Activated CD8-positive, alpha-beta T cell treated with anti-CD3 and anti-CD28 coated beads, Interleukin-2, amount 10 ng/mL, durations not matched to agents 7 days and 5 days (primary cell): ENCODE results near the gene POLR3H. TPM values are rescaled to one million over a fixed set of nuclear protein-coding genes. Genes with fewer than 3 reads are reported as not detected.

Experiments used
- ATAC-seq: fragments of 150-1000 bp; cut with Tn5 transposase; one replicate; pipeline ENCODE4 v1.10.0; 2021; ENCODE audit warnings: moderate library complexity
- CTCF ChIA-PET: fragments of 350-600 bp; sonication (Branson Sonifier 250); formaldehyde crosslinking; loops from one replicate; lab custom pipeline; 2021; ENCODE audit warnings: antibody characterized with exemption; lab: Charles Lee
- POLR2A ChIA-PET: fragments of 350-600 bp; sonication (Branson Sonifier 250); formaldehyde crosslinking; loops from one replicate; lab custom pipeline; 2021; ENCODE audit warnings: antibody characterized with exemption; lab: Charles Lee
- DNase-seq: peaks from one replicate; pipeline ENCODE4 v3.0.0-alpha.2; 2020
- H3K27ac Mint-ChIP-seq: one replicate; pipeline ENCODE4 v1.8.0; 2021; ENCODE audit warnings: mild to moderate bottlenecking, mixed read lengths
- H3K27me3 Mint-ChIP-seq: one replicate; pipeline ENCODE4 v1.8.0; 2021; ENCODE audit warnings: low read depth, mixed read lengths
- H3K36me3 Mint-ChIP-seq: one replicate; pipeline ENCODE4 v1.8.0; 2021; ENCODE audit warnings: low read depth, mixed read lengths
- H3K4me1 Mint-ChIP-seq: one replicate; pipeline ENCODE4 v1.8.0; 2021; ENCODE audit warnings: low read depth, mixed read lengths
- H3K4me3 Mint-ChIP-seq: one replicate; pipeline ENCODE4 v1.8.0; 2021; ENCODE audit warnings: mild to moderate bottlenecking, mixed read lengths
- H3K9me3 Mint-ChIP-seq: one replicate; pipeline ENCODE4 v1.8.0; 2022; ENCODE audit warnings: mixed read lengths; ENCODE audit not compliant: insufficient read depth
- total RNA-seq, 2 experiments: library from RNA; stranded (reverse); gene quantifications; one replicate each; pipeline ENCODE4 v1.2.3, GENCODE V29; 2021

The POLR3H gene
- total RNA-seq, 2 experiments from 2014 or later: 31.3 to 31.9 TPM

GRCh38 chr22:41491374-41492100 lies 52.7 kb downstream of the POLR3H start:
- no peak overlapping the region for H3K4me3 Mint-ChIP-seq
- CTCF ChIA-PET: no interaction called here
- POLR2A ChIA-PET: interaction anchor here (0.8 kb wide), 1 partner anchor 23 kb away, joined by 3 read pairs; the partner anchor contains the start of gene ACO2
- H3K4me1 Mint-ChIP-seq: peaks cover 2% of the 10 kb centered on the region
- no peaks in the 10 kb centered on the region for H3K9me3 Mint-ChIP-seq
- ATAC-seq: no peak
- DNase-seq: no peak
- H3K27ac Mint-ChIP-seq: no peak overlapping the region
- no peaks in the 10 kb centered on the region for H3K27me3 Mint-ChIP-seq
- H3K36me3 Mint-ChIP-seq: no peaks in the 10 kb centered on the region

DNA sequence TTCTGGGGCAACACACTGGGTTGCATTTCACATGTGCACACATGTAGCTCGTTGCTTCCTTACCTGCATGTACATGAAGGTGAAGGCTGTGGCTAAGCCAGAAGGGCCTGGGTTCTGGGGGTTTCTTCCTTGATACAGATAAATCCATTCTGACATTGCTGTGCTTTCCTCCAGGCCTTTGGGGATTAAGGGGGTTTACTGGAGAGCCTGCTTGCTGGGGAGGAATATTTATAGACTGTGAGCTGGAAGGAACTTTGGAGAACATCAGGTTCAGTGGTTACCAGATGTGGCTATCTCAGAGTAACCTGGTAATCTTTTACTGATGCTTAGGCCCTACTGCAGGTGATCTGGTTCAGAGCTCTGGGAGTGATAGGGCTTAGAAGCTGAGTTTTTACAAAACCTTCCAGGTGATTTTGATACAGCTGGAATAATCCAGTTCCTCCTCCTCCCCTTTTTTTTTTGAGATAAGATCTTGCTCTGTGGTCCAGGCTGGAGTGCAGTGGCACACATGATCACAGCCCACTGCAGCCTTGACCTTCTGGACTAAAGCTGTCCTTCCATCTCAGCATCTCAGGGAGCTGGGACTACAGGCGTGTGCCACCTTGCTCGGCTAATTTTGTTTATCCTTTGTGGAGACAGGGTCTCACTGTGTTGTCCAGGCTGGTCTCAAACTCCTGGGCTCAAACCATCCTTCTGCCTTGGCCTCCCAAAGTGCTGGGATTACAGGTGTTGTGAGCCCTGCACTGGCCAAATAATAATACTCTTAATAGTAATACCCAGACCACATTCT lies 55.5 kb downstream of the POLR3H start:
- no peaks in the 10 kb centered on the region for H3K36me3 Mint-ChIP-seq
- ChIA-PET POLR2A (interaction anchor here (0.6 to 0.8 kb wide), 2 partner anchors 20 to 32 kb away, joined by 3 read pairs; partner anchors contain the start of gene ACO2), CTCF (interaction anchor here (0.6 to 3.1 kb wide), 3 partner anchors 11 to 85 kb away, joined by 3 to 12 read pairs (median 4); no protein-coding TSS in a partner anchor)
- no peaks in the 10 kb centered on the region for H3K27me3 Mint-ChIP-seq
- ATAC-seq: no peak
- no peaks in the 10 kb centered on the region for H3K9me3 Mint-ChIP-seq
- DNase-seq: no peak
- no peak overlapping the region for H3K27ac Mint-ChIP-seq
- peaks cover 5% of the 10 kb centered on the region for H3K4me1 Mint-ChIP-seq
- no peak overlapping the region for H3K4me3 Mint-ChIP-seq

GRCh38 chr22:41488076-41488475 lies 56.2 kb downstream of the POLR3H start:
- ChIA-PET POLR2A (no interaction called here), CTCF (interaction anchor here (3.1 kb wide), 1 partner anchor 85 kb away, joined by 12 read pairs; no protein-coding TSS in a partner anchor)
- H3K4me1 Mint-ChIP-seq: peaks cover 5% of the 10 kb centered on the region
- H3K27ac Mint-ChIP-seq: no peak overlapping the region
- DNase-seq: no peak
- no peaks in the 10 kb centered on the region for H3K27me3 Mint-ChIP-seq
- no peak for ATAC-seq
- no peaks in the 10 kb centered on the region for H3K9me3 Mint-ChIP-seq
- no peak overlapping the region for H3K4me3 Mint-ChIP-seq
- no peaks in the 10 kb centered on the region for H3K36me3 Mint-ChIP-seq

DNA sequence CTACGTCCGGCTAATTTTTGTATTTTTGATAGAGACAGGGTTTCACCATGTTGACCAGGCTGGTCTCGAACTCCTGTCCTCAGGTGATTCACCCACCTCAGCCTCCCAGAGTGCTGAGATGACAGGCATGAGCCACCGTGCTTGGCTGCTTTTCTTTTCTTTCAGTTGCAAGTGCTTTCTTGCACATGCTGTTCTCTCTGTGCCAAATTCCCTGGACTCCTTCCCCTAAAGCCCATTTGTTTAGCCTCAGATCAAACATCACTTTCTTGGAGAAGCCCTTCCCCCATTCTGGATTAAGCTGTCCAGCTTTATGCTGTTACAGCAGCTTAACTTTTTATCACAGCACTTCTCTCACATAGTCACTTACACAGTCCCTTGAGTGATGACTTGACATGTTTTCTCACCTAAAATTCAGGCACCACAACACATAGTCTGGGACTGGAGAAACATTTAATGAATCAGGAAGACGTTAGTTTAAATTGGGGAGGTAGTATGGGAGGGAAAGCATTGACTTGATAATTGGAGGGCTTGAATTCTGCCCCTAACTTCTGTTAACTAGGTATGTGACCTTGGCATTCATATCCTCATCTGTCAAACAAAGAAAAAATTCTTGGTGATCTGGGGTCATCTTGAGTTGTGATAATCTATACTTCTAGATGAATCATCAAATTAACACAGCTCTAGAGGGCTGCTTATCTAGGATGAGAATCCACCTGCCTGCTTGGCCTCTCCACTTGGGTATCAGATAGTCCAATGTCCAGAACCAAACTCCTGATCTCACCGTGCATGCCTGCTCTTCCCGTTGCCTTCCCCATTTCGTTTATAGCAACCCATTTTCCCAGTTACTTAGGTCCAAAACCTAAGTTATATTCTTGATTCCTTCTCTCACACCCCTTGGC lies 57.0 kb downstream of the POLR3H start:
- H3K4me1 Mint-ChIP-seq: peaks cover 11% of the 10 kb centered on the region
- H3K36me3 Mint-ChIP-seq: no peaks in the 10 kb centered on the region
- H3K9me3 Mint-ChIP-seq: no peaks in the 10 kb centered on the region
- no peak for ATAC-seq
- no peak overlapping the region for H3K27ac Mint-ChIP-seq
- H3K27me3 Mint-ChIP-seq: no peaks in the 10 kb centered on the region
- DNase-seq: no peak
- CTCF ChIA-PET: no interaction called here
- POLR2A ChIA-PET: interaction anchor here (0.5 to 1.2 kb wide), 2 partner anchors 18 to 100 kb away, joined by 3 read pairs; no protein-coding TSS in a partner anchor
- H3K4me3 Mint-ChIP-seq: no peak overlapping the region

DNA sequence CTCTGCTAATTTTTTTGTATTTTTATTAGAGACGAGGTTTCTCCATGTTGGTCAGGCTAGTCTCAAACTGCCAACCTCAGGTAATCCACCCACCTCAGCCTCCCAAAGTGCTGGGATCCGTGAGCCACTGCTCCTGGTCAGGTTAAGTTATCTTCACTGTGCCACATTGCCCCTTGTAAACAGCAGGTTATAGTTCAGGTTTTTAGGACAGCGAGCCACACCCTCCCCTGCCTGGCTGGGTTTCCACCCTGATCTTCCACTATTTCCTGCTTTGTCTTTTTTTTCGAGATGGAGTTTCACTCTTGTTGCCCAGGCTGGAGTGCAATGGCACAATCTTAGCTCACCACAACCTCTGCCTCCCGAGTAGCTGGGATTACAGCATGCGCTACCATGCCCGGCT lies 59.2 kb downstream of the POLR3H start:
- ChIA-PET CTCF (interaction anchor here (1.2 to 1.4 kb wide), 2 partner anchors 15 to 42 kb away, joined by 3 read pairs; no protein-coding TSS in a partner anchor), POLR2A (interaction anchor here (0.7 kb wide), 1 partner anchor 11 kb away, joined by 3 read pairs; no protein-coding TSS in a partner anchor)
- Mint-ChIP-seq H3K36me3 (no peaks in the 10 kb centered on the region), H3K9me3 (no peaks in the 10 kb centered on the region), H3K4me1 (peaks cover 14% of the 10 kb centered on the region), H3K27ac (no peak overlapping the region), H3K4me3 (no peak overlapping the region), H3K27me3 (no peaks in the 10 kb centered on the region)
- no peak for ATAC-seq
- DNase-seq: no peak

DNA sequence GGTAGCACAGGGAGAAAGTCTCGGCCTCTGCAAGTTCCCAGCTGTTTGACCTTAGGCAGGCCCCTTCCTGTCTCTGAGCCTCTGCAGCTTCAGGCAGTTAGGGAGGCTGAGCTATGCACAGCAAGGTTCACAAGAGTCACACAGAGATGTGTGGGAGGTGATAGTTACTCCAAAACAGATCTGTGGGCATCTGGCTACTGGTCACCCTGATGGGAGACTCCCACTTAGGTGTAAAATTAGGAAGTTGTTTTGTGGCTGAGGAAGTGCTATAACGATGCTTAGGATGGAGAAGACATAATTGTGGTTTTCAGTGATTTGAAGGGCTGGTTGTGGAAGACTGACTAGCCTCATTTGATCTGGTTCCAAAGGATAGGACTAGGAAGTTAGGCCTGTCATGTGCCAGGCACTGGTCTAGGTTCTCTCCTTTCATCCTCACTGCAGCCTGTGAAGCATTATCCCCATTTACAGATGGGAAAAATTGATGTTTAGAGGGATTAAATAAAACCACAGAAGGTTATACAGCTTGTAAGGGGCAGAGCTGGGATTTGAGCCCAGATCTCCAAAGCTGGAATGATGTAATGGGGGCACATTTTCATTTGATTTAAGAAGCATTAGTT lies 61.8 kb downstream of the POLR3H start:
- no peaks in the 10 kb centered on the region for H3K27me3 Mint-ChIP-seq

DNA sequence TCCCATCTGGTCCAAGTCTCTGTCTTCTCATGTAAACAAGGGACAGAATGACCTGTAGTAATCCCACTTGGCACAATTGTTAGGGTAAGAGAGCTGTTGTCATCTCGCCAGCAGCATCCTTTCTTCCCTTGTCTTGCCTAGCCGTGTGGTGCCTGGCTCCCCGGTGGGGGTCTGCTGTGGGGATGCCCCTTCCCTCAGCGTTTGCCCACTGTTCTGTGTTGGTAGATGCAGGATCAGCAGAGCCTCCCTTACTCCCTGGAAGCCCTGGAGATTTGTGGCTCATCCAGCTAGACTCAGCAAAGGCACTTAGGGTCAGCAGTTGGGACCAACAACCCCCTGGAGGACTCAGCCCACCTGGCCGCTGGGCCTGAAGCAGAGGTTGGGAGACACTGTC lies 62.3 kb downstream of the POLR3H start:
- Mint-ChIP-seq H3K27me3 (no peaks in the 10 kb centered on the region), H3K27ac (no peak overlapping the region), H3K9me3 (no peaks in the 10 kb centered on the region), H3K4me1 (peaks cover 15% of the 10 kb centered on the region), H3K4me3 (no peak overlapping the region), H3K36me3 (no peaks in the 10 kb centered on the region)
- no peak for ATAC-seq
- POLR2A ChIA-PET: interaction anchor here (0.6 to 0.8 kb wide), 2 partner anchors 13 to 36 kb away, joined by 3 read pairs; partner anchors contain the start of gene ACO2
- CTCF ChIA-PET: interaction anchor here (1.1 kb wide), 1 partner anchor 185 kb away, joined by 3 read pairs; no protein-coding TSS in a partner anchor
- DNase-seq: no peak

More for the DNA sequence above, 61.8 kb downstream of the POLR3H start:
- no peaks in the 10 kb centered on the region for H3K36me3 Mint-ChIP-seq
- no peak overlapping the region for H3K4me3 Mint-ChIP-seq
- CTCF ChIA-PET: no interaction called here
- POLR2A ChIA-PET: interaction anchor here (0.6 kb wide), 1 partner anchor 35 kb away, joined by 3 read pairs; no protein-coding TSS in a partner anchor
- ATAC-seq (peak; percentile 33), DNase-seq (no peak)
- no peaks in the 10 kb centered on the region for H3K9me3 Mint-ChIP-seq
- peaks cover 15% of the 10 kb centered on the region for H3K4me1 Mint-ChIP-seq
- no peak overlapping the region for H3K27ac Mint-ChIP-seq

GRCh38 chr22:41481131-41481830 lies 63.0 kb downstream of the POLR3H start:
- Mint-ChIP-seq H3K4me3 (no peak overlapping the region), H3K27me3 (no peaks in the 10 kb centered on the region), H3K27ac (no peak overlapping the region), H3K4me1 (peaks cover 15% of the 10 kb centered on the region), H3K9me3 (no peaks in the 10 kb centered on the region), H3K36me3 (no peaks in the 10 kb centered on the region)
- ChIA-PET CTCF (interaction anchor here (1.1 kb wide), 1 partner anchor 186 kb away, joined by 3 read pairs; no protein-coding TSS in a partner anchor), POLR2A (interaction anchor here (0.8 to 1.1 kb wide), 2 partner anchors 12 to 35 kb away, joined by 3 read pairs; partner anchors contain the start of genes ACO2 and TOB2)
- no peak for ATAC-seq
- DNase-seq: no peak

DNA sequence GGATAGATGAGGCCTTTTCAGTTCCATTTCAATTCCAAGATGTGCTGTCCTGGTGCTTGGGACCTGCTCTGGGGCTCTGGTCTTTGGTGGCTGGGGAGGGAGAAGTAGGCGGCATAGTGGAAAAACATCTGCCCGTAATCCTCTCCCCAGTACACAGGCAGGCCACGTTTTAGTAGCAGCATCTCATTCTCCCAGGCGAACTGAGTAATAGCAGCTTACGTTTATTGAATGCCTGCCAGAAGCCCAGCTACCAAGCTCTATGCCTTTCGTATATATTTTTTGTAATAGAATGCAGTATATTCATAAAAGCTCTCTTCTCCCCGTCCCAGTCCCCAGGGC lies 63.9 kb downstream of the POLR3H start:
- H3K27ac Mint-ChIP-seq: no peak overlapping the region
- H3K4me3 Mint-ChIP-seq: no peak overlapping the region
- no peaks in the 10 kb centered on the region for H3K36me3 Mint-ChIP-seq
- H3K4me1 Mint-ChIP-seq: peaks cover 12% of the 10 kb centered on the region
- no peaks in the 10 kb centered on the region for H3K27me3 Mint-ChIP-seq
- no peaks in the 10 kb centered on the region for H3K9me3 Mint-ChIP-seq
- ChIA-PET POLR2A (interaction anchor here (1.1 to 4.3 kb wide), 2 partner anchors 12 to 34 kb away, joined by 3 to 25 read pairs; partner anchors contain the start of genes ACO2, PHF5A and TOB2), CTCF (interaction anchor here (1.1 kb wide), 1 partner anchor 11 kb away, joined by 3 read pairs; the partner anchor contains the start of genes ACO2 and PHF5A)
- ATAC-seq: no peak
- DNase-seq: no peak
